CD4-positive, alpha-beta T cell treated with Interleukin-15 for 1 hour (primary cell): ENCODE results near the gene CDRT15.
A peak's percentile ranks its signal among the peaks of the same experiment; 100 is the strongest.
"Not testable (repeated sequence)": the region's sequence is repeated elsewhere in the genome, so short reads cannot be mapped to it uniquely, and the experiment has no call there.

Experiments
- DNase-seq: peaks from one replicate; pipeline ENCODE4 v3.0.0-alpha.2; 2020

Gene CDRT15

DNA sequence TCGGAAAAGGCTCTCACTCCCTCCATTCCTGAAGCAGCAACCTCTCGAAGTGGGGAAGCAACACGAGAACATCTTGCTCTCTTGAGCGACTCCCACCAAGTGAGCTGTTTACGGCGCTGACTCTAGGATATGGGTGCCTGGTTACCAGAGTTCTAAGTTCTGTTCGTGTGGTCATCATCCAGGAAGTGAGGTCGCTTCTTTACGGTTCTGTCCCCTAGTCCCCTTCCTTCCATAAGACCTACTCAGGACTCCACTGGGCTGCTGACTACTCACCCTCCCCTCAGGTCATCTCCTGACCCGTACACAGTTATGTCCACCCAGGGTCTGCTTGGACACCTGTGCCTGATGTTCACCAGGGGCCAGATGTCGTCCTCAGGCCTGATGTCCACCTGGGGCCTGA lies at the start of gene CDRT15:
Gene CDRT15 (minus strand): TSS at position 101 of the 400 bp plus-strand sequence. CDS start 29 bp downstream, at position 72.
- not testable (repeated sequence) for DNase-seq

- no peak for DNase-seq
These were observed 46.1 kb upstream of the CDRT15 start for GRCh38 chr17:14282726-14283125.

GRCh38 chr17:14281530-14281929 lies 44.9 kb upstream of the CDRT15 start:
- DNase-seq: no peak

DNA sequence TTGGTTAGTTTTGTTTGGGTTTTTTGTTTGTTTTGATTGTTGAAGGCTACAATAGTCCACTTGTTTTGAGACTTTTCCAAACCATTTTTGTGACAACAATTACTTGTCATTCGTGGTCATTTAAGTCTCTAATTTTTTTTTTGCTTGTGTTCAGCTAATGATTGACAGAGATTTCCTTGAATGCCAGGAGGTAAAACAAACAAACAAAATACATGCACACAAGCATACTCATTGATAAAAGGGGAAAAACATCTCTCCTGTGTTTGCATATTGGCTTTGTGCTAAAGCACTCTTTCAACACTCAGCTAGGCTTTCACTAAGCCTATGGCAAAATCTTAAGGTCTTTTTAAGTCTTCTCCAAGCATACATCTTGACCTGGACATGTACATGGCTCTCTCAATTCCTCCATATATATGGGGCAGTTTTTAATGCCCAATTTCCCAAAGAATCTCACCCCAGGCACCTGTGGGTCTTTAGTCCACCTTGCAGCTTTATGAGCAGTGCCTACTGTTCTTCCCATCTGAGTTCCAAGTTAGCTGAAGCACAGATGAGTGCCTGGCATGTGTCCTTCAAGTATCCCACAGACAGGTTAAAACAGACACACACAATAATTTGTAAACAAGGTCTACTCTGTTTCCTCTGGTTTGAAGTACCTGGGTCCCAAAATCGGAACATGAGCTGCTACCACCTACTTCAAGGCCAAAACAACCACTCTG lies 40.0 kb upstream of the CDRT15 start:
- DNase-seq: no peak

DNA sequence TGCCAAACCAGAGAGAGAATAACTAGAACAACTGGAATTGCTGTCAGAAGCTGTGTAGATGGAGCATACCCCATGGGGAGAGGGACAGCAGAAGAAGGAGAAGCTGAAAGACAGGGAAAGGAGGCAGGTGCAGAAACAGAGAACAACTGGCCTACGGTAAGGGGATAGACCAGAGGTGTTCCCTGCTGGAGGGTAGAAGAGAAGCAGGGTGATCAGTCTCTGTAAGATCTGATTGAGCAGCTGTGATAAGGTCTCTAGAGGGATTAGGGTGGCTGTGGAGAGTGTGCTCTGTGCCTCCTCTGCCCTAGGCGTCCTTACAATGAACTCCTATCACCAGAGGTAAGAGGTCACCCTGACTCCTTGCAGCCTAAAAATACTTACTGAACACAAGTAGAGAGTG lies 33.8 kb upstream of the CDRT15 start:
- no peak for DNase-seq

DNA sequence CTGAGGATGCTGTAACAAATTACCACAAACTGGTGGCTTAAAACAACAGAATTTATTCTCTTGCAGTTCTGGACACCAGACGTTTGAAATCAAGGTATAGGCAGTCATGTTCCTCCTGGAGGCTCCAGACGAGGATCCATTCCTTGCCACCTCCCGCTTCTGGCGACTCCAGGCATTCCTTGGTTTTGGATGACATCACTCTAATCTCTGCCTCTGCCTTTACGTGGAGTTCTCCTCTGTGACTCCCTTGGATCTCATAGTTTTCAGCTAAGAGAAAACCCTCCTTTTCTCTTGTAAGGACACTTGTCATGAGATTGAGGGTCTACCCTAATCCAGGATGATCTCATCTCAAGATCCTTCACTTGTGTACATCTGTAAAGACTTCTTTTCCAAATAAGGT lies 32.8 kb upstream of the CDRT15 start:
- no peak for DNase-seq

- no peak for DNase-seq
These were observed 31.6 kb upstream of the CDRT15 start for GRCh38 chr17:14268264-14268663.

GRCh38 chr17:14261406-14261805 lies 24.7 kb upstream of the CDRT15 start:
- DNase-seq: no peak

DNA sequence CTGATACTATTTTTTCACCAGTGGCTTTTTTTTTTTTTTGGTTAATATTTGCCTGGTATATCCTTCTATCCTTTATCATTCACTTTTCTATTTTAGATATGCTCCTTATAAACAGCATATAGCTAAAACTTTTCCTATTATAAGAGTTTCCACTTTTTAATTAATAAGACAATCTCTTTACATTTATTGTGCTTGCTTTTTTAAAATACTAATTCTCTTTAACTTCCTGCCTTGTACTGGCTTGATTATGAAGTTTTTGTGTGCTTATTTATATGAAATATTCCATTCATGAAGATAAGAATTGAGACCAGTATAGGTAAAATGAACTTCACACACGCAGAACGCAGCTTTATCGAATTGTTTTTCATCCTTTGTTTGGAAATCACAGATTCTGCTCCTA lies 9.0 kb upstream of the CDRT15 start:
- no peak for DNase-seq

GRCh38 chr17:14245002-14245401 lies 8.3 kb upstream of the CDRT15 start:
- no peak for DNase-seq

GRCh38 chr17:14239271-14239670 lies 2.6 kb upstream of the CDRT15 start:
- not testable (repeated sequence) for DNase-seq

DNA sequence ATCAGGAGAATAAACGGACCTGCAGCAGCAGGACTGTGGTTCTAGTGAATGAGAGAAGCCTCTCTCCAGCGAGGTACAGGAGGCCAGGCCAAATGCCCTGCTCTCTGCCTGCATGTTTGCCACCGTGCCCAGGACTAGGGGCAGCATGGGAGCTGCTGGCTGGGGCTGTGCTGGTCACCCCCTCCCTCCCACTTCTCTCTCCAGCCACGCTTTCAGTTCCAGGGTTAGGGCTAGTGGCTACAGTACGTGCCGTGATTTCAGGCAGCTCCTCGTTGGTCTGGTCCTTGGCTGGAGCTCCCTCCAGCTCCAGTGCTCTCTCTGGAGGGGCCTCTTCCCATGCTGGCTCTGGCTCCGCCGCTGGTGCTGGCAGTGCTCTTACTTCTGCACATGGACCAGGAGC lies 630 bp downstream of the CDRT15 start:
- not testable (repeated sequence) for DNase-seq

GRCh38 chr17:14235047-14235446 lies 1.6 kb downstream of the CDRT15 start:
- not testable (repeated sequence) for DNase-seq

DNA sequence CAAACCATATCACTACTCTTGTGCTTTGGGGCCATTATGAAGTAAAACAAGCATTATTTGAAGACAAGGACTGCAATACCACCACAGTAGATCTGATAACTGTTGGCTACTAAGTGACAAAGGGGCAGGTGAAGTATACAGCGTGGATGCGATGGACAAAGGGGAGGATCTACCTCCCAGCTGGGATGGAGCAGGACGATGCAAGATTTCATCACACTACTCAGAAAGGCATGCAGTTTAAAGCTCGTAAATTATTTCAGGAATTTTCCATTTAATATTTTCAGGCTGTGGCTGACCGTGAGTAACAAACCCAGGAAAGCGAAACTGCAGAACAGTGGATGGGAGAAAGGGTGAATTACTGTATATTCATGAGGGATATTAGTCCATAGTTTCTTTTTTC lies 5.5 kb downstream of the CDRT15 start:
- DNase-seq: not testable (repeated sequence)

GRCh38 chr17:14228903-14229302 lies 7.8 kb downstream of the CDRT15 start:
- DNase-seq: no peak

DNA sequence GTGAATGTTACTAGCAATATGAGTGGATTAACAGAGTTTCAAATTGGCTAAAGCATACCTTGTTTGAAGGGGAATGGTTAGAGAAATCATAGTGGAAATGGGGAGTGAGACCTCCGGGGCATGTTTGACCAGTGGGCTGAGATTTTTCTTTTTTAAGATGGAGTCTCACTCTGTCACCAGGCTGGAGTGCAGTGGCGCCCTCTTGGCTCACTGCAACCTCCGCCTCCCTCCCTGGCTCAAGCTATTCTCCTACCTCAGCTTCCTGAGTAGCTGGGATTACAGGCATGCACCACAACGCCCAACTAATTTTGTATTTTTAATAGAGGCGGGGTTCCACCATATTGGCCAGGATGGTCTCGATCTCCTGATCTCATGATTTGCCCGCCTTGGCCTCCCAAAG lies 9.6 kb downstream of the CDRT15 start:
- no peak for DNase-seq

DNA sequence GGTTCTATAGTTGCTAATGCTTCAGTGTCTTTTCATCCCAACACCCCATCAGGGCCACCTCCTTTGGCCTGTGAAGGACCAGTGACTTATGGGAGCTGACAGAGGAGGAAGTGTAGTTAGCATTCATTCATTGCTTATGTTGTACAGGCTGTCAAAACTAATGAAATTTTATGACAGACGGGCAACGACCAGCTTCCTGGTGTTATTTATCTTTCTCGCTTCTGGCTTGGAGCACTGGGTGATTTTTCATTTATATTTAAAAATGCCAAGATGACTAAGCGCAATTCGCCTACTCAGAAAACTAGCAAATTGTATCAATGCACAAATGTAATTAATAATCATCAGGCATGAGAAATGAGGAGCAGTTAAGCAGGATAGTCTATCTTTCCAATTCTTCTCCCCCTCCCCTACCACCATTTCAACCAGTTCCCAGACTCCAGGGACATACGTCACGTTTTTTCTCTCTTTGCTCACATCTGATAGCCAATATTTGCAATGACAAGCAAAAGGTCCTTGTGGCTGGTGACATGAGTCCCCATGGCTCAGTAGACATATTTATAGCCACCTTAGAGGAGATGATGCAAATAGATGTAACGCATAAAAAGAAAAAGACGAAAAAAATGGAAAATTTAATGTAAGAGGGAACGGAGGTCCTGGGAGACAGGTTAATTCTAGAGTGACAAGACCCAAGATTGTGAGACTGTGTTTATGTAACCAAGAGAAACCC lies 11.2 kb downstream of the CDRT15 start:
- DNase-seq: no peak

DNA sequence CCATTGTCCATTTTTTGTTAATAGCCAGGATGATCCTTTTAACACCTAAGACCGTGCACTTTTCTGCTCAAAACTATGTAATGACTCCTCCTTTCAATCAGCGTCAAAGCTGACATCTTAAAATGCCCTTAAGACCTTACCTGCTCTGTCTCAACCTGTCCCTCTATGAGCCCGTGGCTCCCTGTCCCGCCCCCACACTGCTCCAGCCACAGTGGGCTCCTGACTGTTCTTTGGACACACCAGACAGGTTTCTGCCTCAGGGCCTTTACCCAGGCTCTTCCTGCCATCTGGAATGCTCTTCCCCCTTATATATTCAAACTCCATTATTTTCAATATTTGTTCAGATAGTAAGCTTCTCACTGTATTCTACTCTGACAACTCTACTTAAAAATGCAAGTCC lies 14.1 kb downstream of the CDRT15 start:
- no peak for DNase-seq

DNA sequence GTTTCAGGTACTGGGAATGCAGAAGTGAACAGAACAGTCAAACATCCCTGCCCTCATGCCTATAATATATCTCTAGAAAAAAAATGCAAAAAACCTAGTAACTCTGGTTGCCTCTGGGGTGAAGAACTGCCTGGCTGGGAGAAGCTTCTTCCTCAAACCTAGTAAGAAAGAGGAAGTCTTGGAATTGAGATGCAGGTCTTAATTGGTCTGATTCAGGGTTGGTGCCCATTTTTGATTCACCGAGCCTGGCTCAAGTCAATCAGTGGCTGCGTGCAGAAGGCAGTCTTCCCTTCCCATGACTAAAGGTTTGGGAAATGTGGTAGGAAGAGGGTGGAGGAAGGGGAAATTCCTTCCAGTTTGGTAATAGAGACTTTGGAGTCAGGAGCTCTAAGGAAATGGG lies 22.4 kb downstream of the CDRT15 start:
- DNase-seq: no peak

GRCh38 chr17:14212401-14212800 lies 24.3 kb downstream of the CDRT15 start:
- no peak for DNase-seq

DNA sequence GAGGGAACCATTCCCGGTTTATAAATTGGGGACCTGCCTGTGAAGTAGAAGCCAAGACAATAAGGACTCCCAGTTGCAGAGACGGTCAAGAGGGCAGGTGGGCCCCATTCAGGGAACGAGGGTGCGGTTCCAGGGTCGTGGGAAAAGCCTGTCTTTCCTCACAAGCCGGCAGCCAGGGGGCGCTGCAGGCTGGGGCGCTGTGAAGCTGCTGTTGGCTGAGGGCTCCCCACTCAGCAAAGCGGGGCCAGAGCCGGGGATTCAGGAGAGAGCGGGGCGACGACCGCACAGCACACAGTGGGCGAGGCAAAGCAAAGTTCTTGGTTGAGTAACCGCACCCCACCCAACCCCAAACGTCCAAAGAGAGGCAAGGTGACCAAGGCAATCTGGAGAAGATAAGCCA lies 24.9 kb downstream of the CDRT15 start:
- peak; percentile 37 for DNase-seq

- DNase-seq: no peak
These were observed 25.4 kb downstream of the CDRT15 start for GRCh38 chr17:14211246-14211645.

- DNase-seq: no peak
These were observed 27.4 kb downstream of the CDRT15 start for GRCh38 chr17:14209215-14209614.

GRCh38 chr17:14207791-14208190 lies 28.9 kb downstream of the CDRT15 start:
- DNase-seq: no peak

DNA sequence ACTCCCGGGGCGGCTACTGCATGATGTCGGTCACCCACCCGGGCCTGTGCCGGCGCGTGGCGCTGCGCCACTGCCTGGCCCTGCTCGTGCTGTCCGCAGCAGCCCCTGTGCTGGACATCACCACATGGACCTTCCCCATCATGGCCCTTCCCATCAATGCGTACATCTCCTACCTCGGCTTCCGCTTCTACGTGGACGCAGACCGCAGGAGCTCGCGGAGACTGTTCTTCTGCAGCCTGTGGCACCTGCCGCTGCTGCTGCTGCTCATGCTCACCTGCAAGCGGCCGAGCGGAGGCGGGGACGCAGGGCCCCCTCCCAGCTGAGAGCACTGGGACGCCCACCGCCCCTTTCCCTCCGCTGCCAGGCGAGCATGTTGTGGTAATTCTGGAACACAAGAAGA lies 29.8 kb downstream of the CDRT15 start:
- no peak for DNase-seq
